Measurements from ENCODE around the gene OIT3.

DNA sequence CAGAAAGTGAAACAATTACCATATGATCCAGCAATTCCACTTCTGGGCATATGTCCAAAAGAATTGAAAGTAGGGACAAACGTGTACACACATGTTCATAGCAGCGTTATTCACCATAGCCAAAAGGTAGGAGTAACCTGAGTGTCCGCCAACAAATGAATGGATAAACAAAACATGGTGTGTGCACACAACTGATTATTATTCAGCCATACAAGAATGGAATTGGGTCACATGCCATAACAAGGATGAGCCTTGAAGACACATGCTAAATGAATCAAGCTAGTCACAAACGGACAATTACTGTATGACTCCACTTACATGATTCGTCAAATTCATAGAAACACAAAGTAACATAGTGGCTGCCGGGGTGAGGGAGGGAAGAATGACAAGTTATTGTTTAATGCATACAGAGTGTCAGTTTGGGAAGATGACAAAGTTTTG is 4.1 kb upstream of the OIT3 start:
- TF ChIP-seq, protein P1, sequence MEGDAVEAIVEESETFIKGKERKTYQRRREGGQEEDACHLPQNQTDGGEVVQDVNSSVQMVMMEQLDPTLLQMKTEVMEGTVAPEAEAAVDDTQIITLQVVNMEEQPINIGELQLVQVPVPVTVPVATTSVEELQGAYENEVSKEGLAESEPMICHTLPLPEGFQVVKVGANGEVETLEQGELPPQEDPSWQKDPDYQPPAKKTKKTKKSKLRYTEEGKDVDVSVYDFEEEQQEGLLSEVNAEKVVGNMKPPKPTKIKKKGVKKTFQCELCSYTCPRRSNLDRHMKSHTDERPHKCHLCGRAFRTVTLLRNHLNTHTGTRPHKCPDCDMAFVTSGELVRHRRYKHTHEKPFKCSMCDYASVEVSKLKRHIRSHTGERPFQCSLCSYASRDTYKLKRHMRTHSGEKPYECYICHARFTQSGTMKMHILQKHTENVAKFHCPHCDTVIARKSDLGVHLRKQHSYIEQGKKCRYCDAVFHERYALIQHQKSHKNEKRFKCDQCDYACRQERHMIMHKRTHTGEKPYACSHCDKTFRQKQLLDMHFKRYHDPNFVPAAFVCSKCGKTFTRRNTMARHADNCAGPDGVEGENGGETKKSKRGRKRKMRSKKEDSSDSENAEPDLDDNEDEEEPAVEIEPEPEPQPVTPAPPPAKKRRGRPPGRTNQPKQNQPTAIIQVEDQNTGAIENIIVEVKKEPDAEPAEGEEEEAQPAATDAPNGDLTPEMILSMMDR (IDR thresholded peaks at IDR 0.05) = no peak
- TF ChIP-seq EP300 (IDR thresholded peaks at IDR 0.05) (no peak), POLR2AphosphoS5 (IDR thresholded peaks at IDR 0.05) (no peak), POLR2A (IDR thresholded peaks at IDR 0.05; ENCODE audit: low read depth) (no peak)

Data from esophagus muscularis mucosa (tissue), 4 donors.